ENCODE results near the gene CPLX1. TPM values are rescaled to one million over a fixed set of nuclear protein-coding genes. Genes with fewer than 3 reads are reported as not detected.

Gene CPLX1
- total RNA-seq, 1 donor from 2014 or later: not detected

- DNase-seq (no peak), ATAC-seq (ENCODE audit: low read depth) (no peak)
- peaks cover 73% of the 10 kb centered on the region for H3K36me3 Mint-ChIP-seq (ENCODE audit: low read depth)
- intact Hi-C loops (cut with micrococcal nuclease): no loop called here
- H3K27ac Mint-ChIP-seq: no peak overlapping the region
- TF ChIP-seq CTCF (IDR thresholded peaks at IDR 0.05): no peak
- H3K4me1 Mint-ChIP-seq: no peaks in the 10 kb centered on the region
- H3K27me3 Mint-ChIP-seq: no peaks in the 10 kb centered on the region
- no peaks in the 10 kb centered on the region for H3K9me3 Mint-ChIP-seq
- H3K4me3 Mint-ChIP-seq: no peak overlapping the region
- ChIA-PET CTCF (no interaction called here), POLR2A (no interaction called here)
Measured at GRCh38 chr4:870951-871350, 45.0 kb upstream of the CPLX1 start.

- peaks cover 74% of the 10 kb centered on the region for H3K36me3 Mint-ChIP-seq (ENCODE audit: low read depth)
- H3K4me3 Mint-ChIP-seq: no peak overlapping the region
- ChIA-PET CTCF (no interaction called here), POLR2A (no interaction called here)
- DNase-seq (no peak), ATAC-seq (ENCODE audit: low read depth) (no peak)
- intact Hi-C loops (cut with micrococcal nuclease): no loop called here
- H3K27me3 Mint-ChIP-seq: no peaks in the 10 kb centered on the region
- no peak overlapping the region for H3K27ac Mint-ChIP-seq
- no peaks in the 10 kb centered on the region for H3K9me3 Mint-ChIP-seq
- no peaks in the 10 kb centered on the region for H3K4me1 Mint-ChIP-seq
- TF ChIP-seq CTCF (IDR thresholded peaks at IDR 0.05): no peak
Measured at GRCh38 chr4:869776-870175, 43.8 kb upstream of the CPLX1 start.

GRCh38 chr4:868421-868820, 42.5 kb upstream of the CPLX1 start:
- ATAC-seq (ENCODE audit: low read depth) (no peak), DNase-seq (no peak)
- H3K4me1 Mint-ChIP-seq: no peaks in the 10 kb centered on the region
- TF ChIP-seq CTCF (IDR thresholded peaks at IDR 0.05): no peak
- CTCF ChIA-PET: no interaction called here
- H3K4me3 Mint-ChIP-seq: no peak overlapping the region
- POLR2A ChIA-PET: no interaction called here
- H3K27me3 Mint-ChIP-seq: no peaks in the 10 kb centered on the region
- no peak overlapping the region for H3K27ac Mint-ChIP-seq
- intact Hi-C loops (cut with micrococcal nuclease): no loop called here
- H3K9me3 Mint-ChIP-seq: no peaks in the 10 kb centered on the region
- peaks cover 73% of the 10 kb centered on the region for H3K36me3 Mint-ChIP-seq (ENCODE audit: low read depth)

GRCh38 chr4:867526-868250, 41.8 kb upstream of the CPLX1 start:
- no peak for TF ChIP-seq CTCF (IDR thresholded peaks at IDR 0.05)
- ATAC-seq (ENCODE audit: low read depth): no peak
- H3K36me3 Mint-ChIP-seq (ENCODE audit: low read depth): peaks cover 75% of the 10 kb centered on the region
- H3K4me3 Mint-ChIP-seq: no peak overlapping the region
- no peaks in the 10 kb centered on the region for H3K4me1 Mint-ChIP-seq
- intact Hi-C loops (cut with micrococcal nuclease): no loop called here
- no peak overlapping the region for H3K27ac Mint-ChIP-seq
- ChIA-PET CTCF (no interaction called here), POLR2A (no interaction called here)
- no peak for DNase-seq
- no peaks in the 10 kb centered on the region for H3K27me3 Mint-ChIP-seq
- no peaks in the 10 kb centered on the region for H3K9me3 Mint-ChIP-seq

GRCh38 chr4:866761-867390, 40.9 kb upstream of the CPLX1 start:
- DNase-seq (no peak), ATAC-seq (ENCODE audit: low read depth) (no peak)
- Mint-ChIP-seq H3K27ac (no peak overlapping the region), H3K36me3 (ENCODE audit: low read depth) (peaks cover 78% of the 10 kb centered on the region), H3K4me1 (no peaks in the 10 kb centered on the region), H3K9me3 (no peaks in the 10 kb centered on the region), H3K4me3 (no peak overlapping the region), H3K27me3 (no peaks in the 10 kb centered on the region)
- intact Hi-C loops (cut with micrococcal nuclease): no loop called here
- ChIA-PET CTCF (no interaction called here), POLR2A (no interaction called here)
- no peak for TF ChIP-seq CTCF (IDR thresholded peaks at IDR 0.05)
